Measurements from ENCODE around the gene EML5.

The EML5 gene

DNA sequence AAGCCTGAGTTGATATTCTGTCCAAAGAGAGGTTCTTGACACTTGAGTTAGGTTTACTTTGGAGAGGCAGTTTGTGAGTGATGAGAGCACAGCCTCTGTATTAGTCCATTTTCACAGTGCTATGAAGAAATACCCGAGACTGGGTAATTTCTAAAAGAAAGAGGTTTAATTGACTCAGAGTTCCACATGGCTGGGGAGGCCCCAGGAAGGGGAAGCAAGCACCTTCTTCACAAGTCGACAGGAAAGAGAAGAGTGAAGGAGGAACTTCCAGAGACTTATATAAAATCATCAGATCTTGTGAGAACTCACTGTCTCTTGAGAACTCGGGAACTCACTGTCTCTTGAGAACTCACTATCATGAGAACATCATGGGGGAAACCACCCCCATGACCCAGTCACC, 224.6 kb downstream of the EML5 start:
- no peaks in the 10 kb centered on the region for H3K9me3 ChIP-seq (ENCODE audit: control insufficient read depth, insufficient read depth, low read length)
- peaks cover 19% of the 10 kb centered on the region for H3K36me3 ChIP-seq (ENCODE audit: insufficient read depth, low read length)

DNA sequence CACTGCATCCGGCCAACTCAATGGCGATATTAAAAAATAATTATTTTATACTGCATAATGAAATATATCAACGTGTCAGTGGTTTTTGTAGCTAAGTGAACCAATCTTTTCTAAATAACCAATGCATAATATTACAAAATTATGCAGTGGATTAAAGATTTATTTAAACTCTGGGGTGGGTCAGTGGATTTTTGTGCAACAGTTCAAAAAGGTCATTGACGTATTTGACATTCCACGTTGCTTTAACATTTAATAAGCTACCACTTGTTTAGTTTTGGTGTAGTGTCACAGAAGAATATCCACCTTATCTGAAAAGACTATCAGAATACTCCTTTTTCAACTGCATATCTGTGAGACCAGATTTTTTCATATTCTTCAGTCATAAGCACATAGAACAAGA, 227.3 kb downstream of the EML5 start:
- Histone ChIP-seq H3K36me3 (ENCODE audit: insufficient read depth, low read length) (peaks cover 10% of the 10 kb centered on the region), H3K9me3 (ENCODE audit: control insufficient read depth, insufficient read depth, low read length) (no peaks in the 10 kb centered on the region), H3K9ac (ENCODE audit: low read depth, low read length) (no peak overlapping the region), H3K4me1 (ENCODE audit: insufficient read depth, low read length) (0 out of 2 replicates have a peak, but pooled peaks cover 6% of the 10 kb centered on the region)

More for the DNA sequence above, 224.6 kb downstream of the EML5 start:
- Histone ChIP-seq H3K9ac (ENCODE audit: low read depth, low read length) (no peak overlapping the region), H3K4me1 (ENCODE audit: insufficient read depth, low read length) (0 out of 2 replicates have a peak, but pooled peaks cover 6% of the 10 kb centered on the region)

DNA sequence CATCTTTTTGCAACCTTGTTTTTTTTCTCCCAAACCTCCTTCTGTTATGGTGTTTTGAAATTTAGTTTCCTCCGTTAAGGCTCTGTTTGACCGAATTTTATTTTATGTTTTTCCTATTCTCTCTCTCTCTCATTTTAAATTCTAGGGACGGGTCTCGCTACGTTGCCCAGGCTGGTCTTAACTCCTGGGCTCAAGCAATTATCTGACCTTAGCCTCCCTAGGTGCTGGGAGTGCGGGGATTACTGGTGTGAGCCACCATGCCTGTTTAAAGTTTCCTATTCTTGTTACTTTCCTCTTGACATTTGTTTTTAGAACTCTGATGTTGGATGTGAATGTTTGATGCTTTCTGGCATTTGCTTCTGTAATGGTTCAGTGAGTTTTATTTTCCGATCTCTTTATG, 228.9 kb downstream of the EML5 start:
- no peaks in the 10 kb centered on the region for H3K9me3 ChIP-seq (ENCODE audit: control insufficient read depth, insufficient read depth, low read length)
- peak overlapping the region; percentile 92 for H3K9ac ChIP-seq (ENCODE audit: low read depth, low read length)
- H3K36me3 ChIP-seq (ENCODE audit: insufficient read depth, low read length), result peaks cover 8% of the 10 kb centered on the region
- 0 out of 2 replicates have a peak, but pooled peaks cover 6% of the 10 kb centered on the region for H3K4me1 ChIP-seq (ENCODE audit: insufficient read depth, low read length)

DNA sequence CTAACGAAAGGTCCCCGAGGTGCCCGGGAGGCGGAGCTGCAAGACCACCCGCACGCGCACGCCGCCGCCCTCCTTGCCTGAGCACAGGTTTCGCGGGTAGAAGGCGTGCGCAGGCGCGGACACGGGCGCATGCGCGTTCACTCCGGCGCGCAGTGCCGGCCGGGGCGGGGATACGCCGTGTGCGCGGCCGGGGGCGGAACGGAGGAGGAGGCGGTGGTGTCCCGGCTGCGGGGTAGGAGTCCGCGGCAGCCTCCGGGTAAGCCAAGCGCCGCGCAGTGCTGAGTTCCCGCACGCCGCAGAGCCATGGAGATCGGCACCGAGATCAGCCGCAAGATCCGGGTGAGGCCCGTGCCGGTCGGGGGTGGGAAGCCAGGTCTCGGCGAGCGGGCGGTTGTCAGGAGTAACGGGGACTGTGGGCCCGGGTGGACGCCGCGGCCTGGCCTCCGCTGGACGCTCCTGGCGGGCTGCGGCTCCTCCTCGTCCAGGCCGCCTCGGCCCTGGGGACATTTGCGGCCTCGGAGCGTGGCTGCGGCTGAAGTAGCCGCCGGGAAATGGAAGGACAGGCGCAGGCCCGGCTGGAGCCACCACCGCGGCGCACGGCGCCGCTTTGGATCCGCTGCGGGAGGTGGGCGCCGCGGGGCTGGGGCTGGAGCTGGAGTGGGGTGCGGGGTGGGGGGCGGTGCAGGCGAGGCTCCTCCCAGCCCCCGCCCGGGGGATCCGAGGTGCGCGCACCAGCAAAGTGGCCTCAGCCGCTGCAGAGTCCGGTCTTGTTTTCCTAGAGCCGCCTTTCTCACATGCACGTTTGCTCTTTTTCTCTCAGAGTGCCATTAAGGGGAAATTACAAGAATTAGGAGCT, 229.7 kb downstream of the EML5 start, which contains the start of gene ZC3H14:
TSS of gene ZC3H14 (plus strand) at position 207 of the 856 bp plus-strand sequence. CDS start at position 304, 97 bp downstream.
- Histone ChIP-seq H3K36me3 (ENCODE audit: insufficient read depth, low read length) (peaks cover 2% of the 10 kb centered on the region; the same call in 1 of the 2 replicates), H3K9me3 (ENCODE audit: control insufficient read depth, insufficient read depth, low read length) (no peaks in the 10 kb centered on the region)

DNA sequence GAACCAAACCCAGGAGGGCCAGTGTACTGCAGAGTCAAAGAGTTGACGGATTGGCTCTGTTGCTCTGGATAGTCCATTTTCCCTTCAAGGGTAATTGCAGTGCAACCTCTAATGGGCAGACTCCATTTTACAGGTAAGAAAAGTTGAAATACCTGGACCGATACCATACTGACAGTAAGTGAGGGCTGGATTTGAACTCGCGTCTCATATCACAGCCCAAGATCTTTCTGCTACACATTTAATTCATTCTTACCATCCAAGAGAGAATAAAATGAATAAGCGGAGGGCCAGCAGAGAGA, 230.3 kb downstream of the EML5 start:
- Histone ChIP-seq H3K4me1 (ENCODE audit: insufficient read depth, low read length) (0 out of 2 replicates have a peak, but pooled peaks cover 6% of the 10 kb centered on the region), H3K36me3 (ENCODE audit: insufficient read depth, low read length) (no peaks in the 10 kb centered on the region), H3K9me3 (ENCODE audit: control insufficient read depth, insufficient read depth, low read length) (no peaks in the 10 kb centered on the region), H3K9ac (ENCODE audit: low read depth, low read length) (peak overlapping the region; percentile 92)

More for the DNA sequence above, 229.7 kb downstream of the EML5 start, which contains the start of gene ZC3H14:
- H3K4me1 ChIP-seq (ENCODE audit: insufficient read depth, low read length), result 0 out of 2 replicates have a peak, but pooled peaks cover 6% of the 10 kb centered on the region
- peak within 1 kb of the TSS; percentile 92 for H3K9ac ChIP-seq (ENCODE audit: low read depth, low read length)

All from ES-I3 (cell line).